Tibial artery (tissue), 4 donors: Measurements from ENCODE around the gene COL5A2.

Experiments used
- DNase-seq, 2 donors: peaks; one replicate each; pipeline ENCODE4 v3.0.0-alpha.2; 2019
- H3K27ac ChIP-seq, 2 donors: fragments of 200-600 bp; sonication (generic) in 1 of 2; 1 replicate in 1 of 2; 2 replicates in 1 of 2; pipeline ENCODE4 v1.5.1; 2018 to 2019; ENCODE audit warnings: mild to moderate bottlenecking in 1 of 2
- H3K27me3 ChIP-seq, 2 donors: fragments of 200-600 bp; sonication (generic) in 1 of 2; one replicate each; pipeline versions ENCODE4 v1.5.1 to v1.6.0; 2016 to 2019
- H3K36me3 ChIP-seq, 3 donors: fragments of 200-600 bp; sonication (generic) in 2 of 3; one replicate each; pipeline ENCODE4 v1.5.1; 2016 to 2019; ENCODE audit warnings: mild to moderate bottlenecking in 2 of 3
- H3K4me1 ChIP-seq, 4 donors: fragments of 200-600 bp; sonication (generic) in 2 of 4; 1 replicate in 3 of 4; 2 replicates in 1 of 4; pipeline ENCODE4 v1.5.1; 2016 to 2019
- H3K4me3 ChIP-seq, 2 donors: fragments of 200-600 bp; sonication (generic) in 1 of 2; 1 replicate in 1 of 2; 2 replicates in 1 of 2; pipeline ENCODE4 v1.5.1; 2018 to 2019; ENCODE audit warnings: mild to moderate bottlenecking in 2 of 2
- H3K9me3 ChIP-seq, 3 donors: fragments of 200-600 bp; sonication (generic) in 1 of 3; one replicate each; pipeline ENCODE4 v1.5.1; 2016 to 2019
- CTCF ChIP-seq, 2 experiments: fragments of 200-600 bp in 1 of 2; fragments of 450-650 bp in 1 of 2; IDR thresholded peaks; one replicate each; pipeline ENCODE4 v1.5.1; 2017 to 2019; ENCODE audit warnings: antibody characterized with exemption in 2 of 2, mild to moderate bottlenecking in 1 of 2, moderate library complexity in 1 of 2
- intact Hi-C: fragments of 100-400 bp; cut with DNase I; formaldehyde crosslinking; loops from one replicate; pipeline ENCODE4 v1.15.0; 2023; ENCODE audit warnings: low total_unique reads

The COL5A2 gene

GRCh38 chr2:189060096-189060642 is 119.4 kb downstream of the COL5A2 start:
- H3K4me3 ChIP-seq: no peak overlapping the region
- no peak for TF ChIP-seq CTCF (IDR thresholded peaks at IDR 0.05)
- no peaks in the 10 kb centered on the region for H3K4me1 ChIP-seq
- H3K9me3 ChIP-seq: no peaks in the 10 kb centered on the region
- peaks cover 40 to 61% (median 44%) of the 10 kb centered on the region in 3 donors for H3K36me3 ChIP-seq
- H3K27me3 ChIP-seq: no peaks in the 10 kb centered on the region
- H3K27ac ChIP-seq: no peak overlapping the region
- intact Hi-C loops: no loop called here
- no peak for DNase-seq

GRCh38 chr2:189057316-189057715 is 122.2 kb downstream of the COL5A2 start:
- TF ChIP-seq CTCF (IDR thresholded peaks at IDR 0.05): no peak
- H3K4me1 ChIP-seq: no peaks in the 10 kb centered on the region
- H3K36me3 ChIP-seq: peaks cover 30 to 50% (median 35%) of the 10 kb centered on the region in 3 donors
- no peak for DNase-seq
- intact Hi-C loops: no loop called here
- no peaks in the 10 kb centered on the region for H3K27me3 ChIP-seq
- H3K9me3 ChIP-seq: no peaks in the 10 kb centered on the region
- H3K4me3 ChIP-seq: no peak overlapping the region
- H3K27ac ChIP-seq: no peak overlapping the region

- Histone ChIP-seq H3K36me3 (peaks cover 34 to 56% (median 35%) of the 10 kb centered on the region in 3 donors), H3K9me3 (no peaks in the 10 kb centered on the region), H3K4me1 (no peaks in the 10 kb centered on the region), H3K4me3 (no peak overlapping the region), H3K27me3 (no peaks in the 10 kb centered on the region), H3K27ac (no peak overlapping the region)
- no peak for TF ChIP-seq CTCF (IDR thresholded peaks at IDR 0.05)
- no peak for DNase-seq
- intact Hi-C loops: no loop called here
Measured at GRCh38 chr2:189056200-189057106, 123.1 kb downstream of the COL5A2 start.

- Histone ChIP-seq H3K36me3 (peaks cover 56 to 73% (median 62%) of the 10 kb centered on the region in 3 donors), H3K27me3 (no peaks in the 10 kb centered on the region), H3K4me3 (no peak overlapping the region), H3K4me1 (no peaks in the 10 kb centered on the region), H3K27ac (no peak overlapping the region), H3K9me3 (no peaks in the 10 kb centered on the region)
- no peak for DNase-seq
- intact Hi-C loops: loop anchor here (5.0 kb wide), 2 partner anchors 38 to 53 kb away; no protein-coding TSS in a partner anchor
- no peak for TF ChIP-seq CTCF (IDR thresholded peaks at IDR 0.05)
Measured at GRCh38 chr2:189050165-189050712, 129.3 kb downstream of the COL5A2 start.

GRCh38 chr2:189049709-189050164 is 129.8 kb downstream of the COL5A2 start:
- intact Hi-C loops: loop anchor here (5.0 kb wide), 2 partner anchors 37 to 52 kb away; no protein-coding TSS in a partner anchor
- H3K36me3 ChIP-seq: peaks cover 59 to 77% (median 63%) of the 10 kb centered on the region in 3 donors

More at GRCh38 chr2:189049709-189050164, 129.8 kb downstream of the COL5A2 start:
- Histone ChIP-seq H3K4me3 (no peak overlapping the region), H3K27me3 (no peaks in the 10 kb centered on the region), H3K9me3 (no peaks in the 10 kb centered on the region), H3K4me1 (no peaks in the 10 kb centered on the region), H3K27ac (no peak overlapping the region)
- no peak for DNase-seq
- TF ChIP-seq CTCF (IDR thresholded peaks at IDR 0.05): no peak
